ENCODE data around the gene PIH1D2. TPM values are rescaled to one million over a fixed set of nuclear protein-coding genes. Genes with fewer than 3 reads are reported as not detected.
"Not testable (repeated sequence)": the region's sequence is repeated elsewhere in the genome, so short reads cannot be mapped to it uniquely, and the experiment has no call there.

The PIH1D2 gene
- total RNA-seq, 4 donors from 2014 or later = 1.7 to 3.3 (median 2.8) TPM

DNA sequence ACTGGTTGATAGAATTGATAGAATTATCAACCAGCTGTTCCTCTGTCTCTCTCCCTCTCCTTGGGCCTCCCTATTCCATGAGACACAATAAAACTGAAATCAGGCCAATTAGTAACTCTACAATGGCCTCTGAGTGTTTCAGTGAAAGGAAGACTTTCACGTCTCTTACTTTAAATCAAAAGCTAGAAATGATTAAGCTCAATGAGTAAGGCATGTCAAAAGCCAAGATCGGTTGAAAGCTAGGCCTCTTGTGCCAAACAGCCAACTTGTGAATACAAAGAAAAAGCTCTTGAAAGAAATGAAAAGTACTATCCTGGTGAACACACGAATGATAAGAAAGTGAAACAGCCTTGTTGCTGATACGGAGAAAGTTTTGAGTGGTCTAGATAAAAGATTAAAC is 16.6 kb downstream of the PIH1D2 start:
- Histone ChIP-seq H3K27me3 (no peaks in the 10 kb centered on the region), H3K27ac (no peak overlapping the region), H3K4me1 (no peaks in the 10 kb centered on the region), H3K36me3 (peaks cover 0 to 100% (median 21%) of the 10 kb centered on the region in 3 donors), H3K9me3 (no peaks in the 10 kb centered on the region), H3K4me3 (no peak overlapping the region)
- intact Hi-C loops (cut with DNase I) = no loop called here
- TF ChIP-seq, protein P1, sequence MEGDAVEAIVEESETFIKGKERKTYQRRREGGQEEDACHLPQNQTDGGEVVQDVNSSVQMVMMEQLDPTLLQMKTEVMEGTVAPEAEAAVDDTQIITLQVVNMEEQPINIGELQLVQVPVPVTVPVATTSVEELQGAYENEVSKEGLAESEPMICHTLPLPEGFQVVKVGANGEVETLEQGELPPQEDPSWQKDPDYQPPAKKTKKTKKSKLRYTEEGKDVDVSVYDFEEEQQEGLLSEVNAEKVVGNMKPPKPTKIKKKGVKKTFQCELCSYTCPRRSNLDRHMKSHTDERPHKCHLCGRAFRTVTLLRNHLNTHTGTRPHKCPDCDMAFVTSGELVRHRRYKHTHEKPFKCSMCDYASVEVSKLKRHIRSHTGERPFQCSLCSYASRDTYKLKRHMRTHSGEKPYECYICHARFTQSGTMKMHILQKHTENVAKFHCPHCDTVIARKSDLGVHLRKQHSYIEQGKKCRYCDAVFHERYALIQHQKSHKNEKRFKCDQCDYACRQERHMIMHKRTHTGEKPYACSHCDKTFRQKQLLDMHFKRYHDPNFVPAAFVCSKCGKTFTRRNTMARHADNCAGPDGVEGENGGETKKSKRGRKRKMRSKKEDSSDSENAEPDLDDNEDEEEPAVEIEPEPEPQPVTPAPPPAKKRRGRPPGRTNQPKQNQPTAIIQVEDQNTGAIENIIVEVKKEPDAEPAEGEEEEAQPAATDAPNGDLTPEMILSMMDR (IDR thresholded peaks at IDR 0.05) = no peak
- no peak for TF ChIP-seq POLR2A (IDR thresholded peaks at IDR 0.05)
- no peak for DNase-seq
- 38 to 52% methylated on average over 4 of the region's 4 CpGs for WGBS, 2 donors

DNA sequence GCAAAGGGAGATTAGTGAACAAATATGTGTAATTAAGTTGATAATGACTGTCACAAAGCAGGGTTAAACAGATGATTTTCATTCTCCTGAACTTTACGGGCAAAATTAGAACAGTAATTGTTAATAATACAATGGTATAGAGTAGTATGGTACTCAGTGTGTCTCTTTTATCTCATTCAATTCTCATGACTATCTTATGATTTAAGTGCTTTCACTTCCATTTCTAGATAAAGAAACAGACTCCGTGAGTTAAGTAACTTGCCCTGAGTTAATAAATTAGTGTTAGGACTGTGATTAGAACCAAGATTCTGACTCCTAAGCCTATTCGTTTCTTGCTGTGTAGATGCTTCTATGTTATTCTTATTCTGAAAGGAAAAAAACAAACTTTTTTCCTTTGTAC is 22.0 kb downstream of the PIH1D2 start:
- 83 to 85% methylated on average over 3 of the region's 3 CpGs for WGBS, 2 donors

GRCh38 chr11:112050721-112051120 is 23.1 kb downstream of the PIH1D2 start:
- DNase-seq = no peak
- TF ChIP-seq POLR2A (IDR thresholded peaks at IDR 0.05) = no peak
- TF ChIP-seq, protein P1 (IDR thresholded peaks at IDR 0.05) = no peak
- Histone ChIP-seq H3K4me1 (peaks cover 0 to 17% (median 0%) of the 10 kb centered on the region in 3 donors), H3K36me3 (peaks cover 0 to 96% (median 17%) of the 10 kb centered on the region in 3 donors), H3K27me3 (no peaks in the 10 kb centered on the region), H3K27ac (no peak overlapping the region), H3K4me3 (no peak overlapping the region), H3K9me3 (no peaks in the 10 kb centered on the region)
- WGBS, 2 donors = 72 to 85% methylated on average over 3 of the region's 3 CpGs
- intact Hi-C loops (cut with DNase I) = no loop called here

More for the DNA sequence above, 22.0 kb downstream of the PIH1D2 start:
- no peak for TF ChIP-seq POLR2A (IDR thresholded peaks at IDR 0.05)
- TF ChIP-seq, protein P1 (IDR thresholded peaks at IDR 0.05) = no peak
- peaks cover 0 to 17% (median 0%) of the 10 kb centered on the region in 3 donors for H3K4me1 ChIP-seq
- no peak for DNase-seq
- no peak overlapping the region for H3K4me3 ChIP-seq
- intact Hi-C loops (cut with DNase I) = no loop called here
- no peak overlapping the region for H3K27ac ChIP-seq
- no peaks in the 10 kb centered on the region for H3K27me3 ChIP-seq
- no peaks in the 10 kb centered on the region for H3K9me3 ChIP-seq
- peaks cover 0 to 96% (median 17%) of the 10 kb centered on the region in 3 donors for H3K36me3 ChIP-seq

GRCh38 chr11:112049777-112050176 is 24.0 kb downstream of the PIH1D2 start:
- WGBS, 2 donors = 36 to 44% methylated on average over 2 of the region's 2 CpGs
- Histone ChIP-seq H3K27ac (no peak overlapping the region), H3K36me3 (peaks cover 0 to 96% (median 22%) of the 10 kb centered on the region in 3 donors)

DNA sequence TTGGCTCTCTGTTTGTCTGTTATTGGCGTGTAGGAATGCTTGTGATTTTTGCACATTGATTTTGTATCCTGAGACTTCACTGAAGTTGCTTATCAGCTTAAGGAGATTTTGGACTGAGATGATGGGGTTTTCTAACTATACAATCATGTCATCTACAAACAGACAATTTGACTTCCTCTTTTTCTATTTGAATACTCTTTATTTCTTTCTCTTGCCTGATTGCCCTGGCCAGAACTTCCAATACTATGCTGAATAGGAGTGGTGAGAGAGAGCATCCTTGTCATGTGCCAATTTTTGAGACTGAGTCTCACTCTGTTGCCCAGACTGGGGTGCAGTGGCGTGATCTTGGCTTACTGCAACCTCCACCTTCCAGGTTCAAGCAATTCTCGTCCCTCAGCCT is 25.6 kb downstream of the PIH1D2 start:
- H3K4me3 ChIP-seq; H3K27me3 ChIP-seq; H3K9me3 ChIP-seq; DNase-seq; intact Hi-C loops (cut with DNase I): not testable (repeated sequence)
- Histone ChIP-seq H3K36me3 (peaks cover 0 to 96% (median 20%) of the 10 kb centered on the region in 3 donors), H3K27ac (peak overlapping the region in 1 of 4 donors; percentile 26), H3K4me1 (peaks cover 0 to 17% (median 0%) of the 10 kb centered on the region in 3 donors)
- 76 to 90% methylated on average over 2 to 3 of the region's 3 CpGs for WGBS, 2 donors

More at GRCh38 chr11:112049777-112050176, 24.0 kb downstream of the PIH1D2 start:
- intact Hi-C loops (cut with DNase I) = no loop called here
- Histone ChIP-seq H3K9me3 (no peaks in the 10 kb centered on the region), H3K4me3 (no peak overlapping the region), H3K4me1 (peaks cover 0 to 17% (median 0%) of the 10 kb centered on the region in 3 donors), H3K27me3 (no peaks in the 10 kb centered on the region)
- DNase-seq = no peak
- TF ChIP-seq, protein P1 (IDR thresholded peaks at IDR 0.05) = no peak
- no peak for TF ChIP-seq POLR2A (IDR thresholded peaks at IDR 0.05)

GRCh38 chr11:112046647-112047046 is 27.2 kb downstream of the PIH1D2 start:
- H3K27ac ChIP-seq; H3K4me3 ChIP-seq; H3K9me3 ChIP-seq; H3K27me3 ChIP-seq; DNase-seq; intact Hi-C loops (cut with DNase I): not testable (repeated sequence)
- 83 to 100% methylated on average over 1 to 2 of the region's 2 CpGs for WGBS, 2 donors
- Histone ChIP-seq H3K4me1 (peaks cover 0 to 17% (median 0%) of the 10 kb centered on the region in 3 donors), H3K36me3 (peaks cover 0 to 96% (median 12%) of the 10 kb centered on the region in 3 donors)
